Measurements from ENCODE around the gene TLR5.

TLR5 gene

DNA sequence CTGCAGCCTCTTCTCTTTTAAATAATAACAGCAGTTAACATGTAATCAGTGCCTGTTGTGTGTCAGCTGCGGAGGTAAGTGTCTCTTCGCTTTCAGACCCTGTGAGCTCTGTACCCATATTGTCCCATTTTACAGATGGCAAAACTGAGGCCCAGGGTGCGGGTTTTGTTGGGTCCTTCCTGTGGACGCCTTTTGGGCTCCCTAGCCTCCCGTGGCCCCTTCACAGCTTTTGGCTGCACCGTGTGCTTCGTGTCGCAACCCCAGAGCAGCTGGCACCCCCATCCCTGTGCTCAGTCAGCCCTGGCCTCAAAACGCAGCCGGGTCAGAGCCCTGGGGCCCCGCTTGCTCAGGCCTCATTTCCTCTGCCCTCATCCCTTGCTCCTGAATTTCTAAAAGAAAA lies 53.8 kb downstream of the TLR5 start:
- DNase-seq (ENCODE audit: low read depth): no peak

DNA sequence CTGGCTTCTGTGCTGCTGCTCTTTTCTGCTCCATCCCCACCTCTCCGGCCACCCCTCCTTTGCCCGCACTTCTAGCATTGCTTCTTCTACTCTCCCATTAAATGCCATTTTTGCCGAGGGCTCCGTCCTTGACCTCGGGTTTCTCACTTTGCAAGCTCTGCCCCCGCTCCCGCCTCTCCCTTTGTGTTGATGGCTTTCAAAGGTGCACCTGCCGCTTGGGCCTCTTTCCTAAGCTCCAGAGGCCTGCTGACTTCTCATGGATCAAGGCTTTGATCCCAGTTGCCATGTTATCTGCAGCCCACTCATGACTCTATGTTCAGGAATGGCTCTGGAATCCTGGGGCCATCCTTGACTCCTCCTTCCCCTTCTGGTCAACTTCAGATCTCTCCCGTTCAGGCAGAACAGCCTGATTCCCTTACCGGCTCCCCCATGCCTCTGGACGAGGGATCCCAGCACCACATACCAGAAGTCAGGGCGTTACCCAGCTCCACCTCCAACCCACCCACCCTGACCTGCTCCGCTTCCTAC lies 54.3 kb downstream of the TLR5 start:
- in situ Hi-C loops (cut with HindIII; ENCODE audit: low sequenced_read_pairs): no loop called here
- DNase-seq (ENCODE audit: low read depth): no peak
- H3K4me3 ChIP-seq (ENCODE audit: low read depth, low read length): no peak overlapping the region
- TF ChIP-seq, protein P1, sequence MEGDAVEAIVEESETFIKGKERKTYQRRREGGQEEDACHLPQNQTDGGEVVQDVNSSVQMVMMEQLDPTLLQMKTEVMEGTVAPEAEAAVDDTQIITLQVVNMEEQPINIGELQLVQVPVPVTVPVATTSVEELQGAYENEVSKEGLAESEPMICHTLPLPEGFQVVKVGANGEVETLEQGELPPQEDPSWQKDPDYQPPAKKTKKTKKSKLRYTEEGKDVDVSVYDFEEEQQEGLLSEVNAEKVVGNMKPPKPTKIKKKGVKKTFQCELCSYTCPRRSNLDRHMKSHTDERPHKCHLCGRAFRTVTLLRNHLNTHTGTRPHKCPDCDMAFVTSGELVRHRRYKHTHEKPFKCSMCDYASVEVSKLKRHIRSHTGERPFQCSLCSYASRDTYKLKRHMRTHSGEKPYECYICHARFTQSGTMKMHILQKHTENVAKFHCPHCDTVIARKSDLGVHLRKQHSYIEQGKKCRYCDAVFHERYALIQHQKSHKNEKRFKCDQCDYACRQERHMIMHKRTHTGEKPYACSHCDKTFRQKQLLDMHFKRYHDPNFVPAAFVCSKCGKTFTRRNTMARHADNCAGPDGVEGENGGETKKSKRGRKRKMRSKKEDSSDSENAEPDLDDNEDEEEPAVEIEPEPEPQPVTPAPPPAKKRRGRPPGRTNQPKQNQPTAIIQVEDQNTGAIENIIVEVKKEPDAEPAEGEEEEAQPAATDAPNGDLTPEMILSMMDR (IDR thresholded peaks at IDR 0.05; ENCODE audit: low read depth, low read length, missing control alignments): no peak

More for the DNA sequence above, 53.8 kb downstream of the TLR5 start:
- in situ Hi-C loops (cut with HindIII; ENCODE audit: low sequenced_read_pairs): no loop called here
- TF ChIP-seq, protein P1 (IDR thresholded peaks at IDR 0.05; ENCODE audit: low read depth, low read length, missing control alignments): no peak
- H3K4me3 ChIP-seq (ENCODE audit: low read depth, low read length): no peak overlapping the region

DNA sequence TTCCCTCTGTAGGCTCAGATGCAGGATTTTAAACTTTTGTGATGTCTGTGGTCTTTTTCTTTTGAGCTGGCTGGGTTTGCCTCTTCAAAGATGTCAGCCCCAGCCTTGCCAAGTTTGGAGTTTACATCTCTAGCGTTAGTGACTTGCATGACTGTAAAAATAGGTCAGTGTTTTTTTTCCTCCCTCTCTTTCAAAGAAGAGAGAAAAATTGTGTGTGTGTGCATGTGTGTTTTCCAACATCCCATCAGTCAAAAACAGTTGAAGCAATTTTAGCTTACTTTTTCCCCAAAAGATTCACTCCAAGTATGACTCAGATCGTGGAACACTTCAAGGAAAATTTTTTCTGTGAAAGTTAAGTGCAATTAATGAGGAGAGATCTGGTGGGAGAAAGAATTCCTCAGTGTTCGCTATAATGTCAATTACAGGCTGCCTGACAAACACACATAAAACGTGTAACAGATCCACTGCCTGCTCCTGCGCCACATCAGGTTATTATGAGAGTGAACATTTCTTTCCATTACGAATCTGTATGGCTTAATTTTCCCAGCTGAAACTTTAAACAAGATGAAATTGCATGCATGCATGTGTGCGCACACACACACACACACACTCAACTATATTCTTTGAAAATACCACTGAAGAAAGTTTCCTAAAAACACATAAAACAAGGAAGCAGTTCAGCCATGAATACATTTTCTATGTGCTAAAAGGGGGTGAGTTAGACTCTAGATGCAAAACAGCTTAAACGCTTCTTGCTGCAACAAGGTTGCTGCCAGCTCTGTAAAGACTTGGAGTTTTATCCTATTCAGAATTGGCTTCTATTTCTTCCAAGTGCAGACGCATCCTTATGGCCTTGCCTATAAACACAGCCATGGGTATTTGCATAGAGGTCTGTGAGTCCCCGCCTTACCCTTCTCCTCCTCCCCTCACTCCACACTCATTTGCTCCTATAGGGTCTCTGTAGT lies 55.5 kb downstream of the TLR5 start:
- TF ChIP-seq, protein P1 (IDR thresholded peaks at IDR 0.05; ENCODE audit: low read depth, low read length, missing control alignments): no peak
- DNase-seq (ENCODE audit: low read depth): no peak
- H3K4me3 ChIP-seq (ENCODE audit: low read depth, low read length): no peak overlapping the region
- in situ Hi-C loops (cut with HindIII; ENCODE audit: low sequenced_read_pairs): no loop called here

DNA sequence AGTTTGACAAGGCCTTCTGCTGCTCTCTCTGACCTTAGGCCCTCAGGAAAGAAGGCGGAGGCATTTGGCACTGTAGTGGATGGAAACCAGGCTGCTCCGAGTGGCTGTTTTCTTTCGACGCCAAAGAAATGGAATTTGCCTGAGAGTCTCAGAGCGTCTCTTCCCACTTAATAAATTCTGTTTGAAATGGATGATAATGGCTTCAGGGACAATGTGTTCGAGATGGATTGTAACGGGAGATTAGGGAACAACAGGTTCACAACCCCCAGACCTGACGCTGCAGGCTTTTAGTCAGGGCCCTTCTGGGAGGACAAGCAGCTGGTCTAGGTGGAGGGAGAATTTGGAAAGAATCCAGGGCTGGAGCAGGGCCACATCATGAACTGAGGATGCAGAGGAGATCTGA lies 58.6 kb downstream of the TLR5 start:
- no peak for DNase-seq (ENCODE audit: low read depth)
- in situ Hi-C loops (cut with HindIII; ENCODE audit: low sequenced_read_pairs): loop anchor here (5.0 kb wide), 1 partner anchor 307 kb away; no protein-coding TSS in a partner anchor
- no peak overlapping the region for H3K4me3 ChIP-seq (ENCODE audit: low read depth, low read length)
- TF ChIP-seq, protein P1 (IDR thresholded peaks at IDR 0.05; ENCODE audit: low read depth, low read length, missing control alignments): no peak

DNA sequence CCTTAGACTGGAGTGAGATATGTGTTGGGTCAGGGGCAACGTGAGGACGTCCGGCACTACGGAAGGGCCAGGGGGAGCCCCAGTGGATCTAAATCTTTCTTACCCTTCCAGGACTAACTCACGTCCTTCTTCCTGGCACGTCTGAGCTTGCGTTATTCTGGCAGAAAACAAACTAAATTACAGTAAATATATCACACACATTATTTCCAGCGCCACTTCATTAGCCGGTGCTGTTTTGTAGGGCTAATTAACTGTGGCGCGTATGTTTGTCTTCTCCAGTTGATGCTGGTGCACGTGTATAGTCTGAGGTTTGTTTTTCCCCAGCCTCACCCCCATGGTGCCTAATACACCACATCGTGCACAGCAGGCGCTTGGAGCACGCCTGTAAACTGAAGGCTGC lies 59.2 kb downstream of the TLR5 start:
- TF ChIP-seq, protein P1 (IDR thresholded peaks at IDR 0.05; ENCODE audit: low read depth, low read length, missing control alignments): no peak
- no peak overlapping the region for H3K4me3 ChIP-seq (ENCODE audit: low read depth, low read length)
- DNase-seq (ENCODE audit: low read depth): no peak
- in situ Hi-C loops (cut with HindIII; ENCODE audit: low sequenced_read_pairs): loop anchor here (5.0 kb wide), 1 partner anchor 307 kb away; no protein-coding TSS in a partner anchor

DNA sequence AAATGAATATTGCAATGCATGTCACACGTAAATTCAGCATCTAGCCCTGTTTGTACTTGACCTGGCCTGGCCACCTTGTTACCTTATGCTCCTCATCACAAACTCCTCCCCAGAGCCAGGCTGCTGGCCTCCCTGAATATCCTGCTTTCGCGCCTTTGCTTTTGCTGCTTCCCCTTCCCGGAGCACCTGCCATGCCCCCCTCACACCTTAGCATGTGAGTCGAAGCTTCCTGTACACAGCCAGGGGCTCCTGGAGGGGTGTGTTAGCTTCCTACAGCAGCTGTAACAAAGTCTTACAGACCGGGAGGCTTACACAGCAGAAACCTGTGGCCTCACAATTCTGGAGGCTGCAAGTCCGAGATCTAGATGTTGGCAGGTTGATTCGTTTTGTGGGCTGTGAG lies 60.1 kb downstream of the TLR5 start:
- in situ Hi-C loops (cut with HindIII; ENCODE audit: low sequenced_read_pairs): loop anchor here (5.0 kb wide), 1 partner anchor 306 kb away; no protein-coding TSS in a partner anchor

More for the DNA sequence above, 60.1 kb downstream of the TLR5 start:
- TF ChIP-seq, protein P1 (IDR thresholded peaks at IDR 0.05; ENCODE audit: low read depth, low read length, missing control alignments): no peak
- no peak overlapping the region for H3K4me3 ChIP-seq (ENCODE audit: low read depth, low read length)
- DNase-seq (ENCODE audit: low read depth): no peak
